C4-2B (cell line): ENCODE data around the gene FOXQ1.

Experiments
- ZFX ChIP-seq: fragments of 450-650 bp; IDR thresholded peaks from 2 replicates; pipeline ENCODE4 v1.6.1; 2017
- TF ChIP-seq, protein P1 (sequence below): fragments of 450-650 bp; conservative IDR thresholded peaks from 2 replicates; pipeline ENCODE4 v1.5.1; 2017; ENCODE audit warnings: mild to moderate bottlenecking

DNA sequence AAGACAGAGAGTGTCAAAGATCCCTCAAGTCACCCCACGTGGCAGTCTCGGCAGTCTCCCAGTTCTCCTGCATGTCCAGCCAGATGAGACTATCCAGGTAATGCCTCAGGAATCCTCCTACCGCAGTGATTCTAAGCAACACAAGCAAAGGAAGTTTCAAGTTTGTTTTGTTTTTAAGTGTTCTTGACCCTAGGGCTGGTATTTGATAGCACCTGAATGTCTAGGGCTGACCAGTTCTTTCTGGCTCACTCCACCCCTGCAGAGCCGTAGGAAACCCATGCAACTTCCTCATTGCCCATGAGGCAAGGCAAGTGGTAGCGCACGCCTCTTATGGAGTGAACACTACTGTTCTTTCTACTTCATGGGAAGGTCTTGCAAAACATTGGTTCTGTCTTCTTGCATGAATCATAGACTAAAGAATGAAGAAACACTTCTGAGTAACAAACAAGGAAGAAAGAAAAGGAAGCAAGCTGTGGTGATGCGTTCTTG, 24.8 kb upstream of the FOXQ1 start:
- TF ChIP-seq, protein P1, sequence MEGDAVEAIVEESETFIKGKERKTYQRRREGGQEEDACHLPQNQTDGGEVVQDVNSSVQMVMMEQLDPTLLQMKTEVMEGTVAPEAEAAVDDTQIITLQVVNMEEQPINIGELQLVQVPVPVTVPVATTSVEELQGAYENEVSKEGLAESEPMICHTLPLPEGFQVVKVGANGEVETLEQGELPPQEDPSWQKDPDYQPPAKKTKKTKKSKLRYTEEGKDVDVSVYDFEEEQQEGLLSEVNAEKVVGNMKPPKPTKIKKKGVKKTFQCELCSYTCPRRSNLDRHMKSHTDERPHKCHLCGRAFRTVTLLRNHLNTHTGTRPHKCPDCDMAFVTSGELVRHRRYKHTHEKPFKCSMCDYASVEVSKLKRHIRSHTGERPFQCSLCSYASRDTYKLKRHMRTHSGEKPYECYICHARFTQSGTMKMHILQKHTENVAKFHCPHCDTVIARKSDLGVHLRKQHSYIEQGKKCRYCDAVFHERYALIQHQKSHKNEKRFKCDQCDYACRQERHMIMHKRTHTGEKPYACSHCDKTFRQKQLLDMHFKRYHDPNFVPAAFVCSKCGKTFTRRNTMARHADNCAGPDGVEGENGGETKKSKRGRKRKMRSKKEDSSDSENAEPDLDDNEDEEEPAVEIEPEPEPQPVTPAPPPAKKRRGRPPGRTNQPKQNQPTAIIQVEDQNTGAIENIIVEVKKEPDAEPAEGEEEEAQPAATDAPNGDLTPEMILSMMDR, result no peak
- no peak for TF ChIP-seq ZFX
